ENCODE results near the gene MS4A8.

The MS4A8 gene

DNA sequence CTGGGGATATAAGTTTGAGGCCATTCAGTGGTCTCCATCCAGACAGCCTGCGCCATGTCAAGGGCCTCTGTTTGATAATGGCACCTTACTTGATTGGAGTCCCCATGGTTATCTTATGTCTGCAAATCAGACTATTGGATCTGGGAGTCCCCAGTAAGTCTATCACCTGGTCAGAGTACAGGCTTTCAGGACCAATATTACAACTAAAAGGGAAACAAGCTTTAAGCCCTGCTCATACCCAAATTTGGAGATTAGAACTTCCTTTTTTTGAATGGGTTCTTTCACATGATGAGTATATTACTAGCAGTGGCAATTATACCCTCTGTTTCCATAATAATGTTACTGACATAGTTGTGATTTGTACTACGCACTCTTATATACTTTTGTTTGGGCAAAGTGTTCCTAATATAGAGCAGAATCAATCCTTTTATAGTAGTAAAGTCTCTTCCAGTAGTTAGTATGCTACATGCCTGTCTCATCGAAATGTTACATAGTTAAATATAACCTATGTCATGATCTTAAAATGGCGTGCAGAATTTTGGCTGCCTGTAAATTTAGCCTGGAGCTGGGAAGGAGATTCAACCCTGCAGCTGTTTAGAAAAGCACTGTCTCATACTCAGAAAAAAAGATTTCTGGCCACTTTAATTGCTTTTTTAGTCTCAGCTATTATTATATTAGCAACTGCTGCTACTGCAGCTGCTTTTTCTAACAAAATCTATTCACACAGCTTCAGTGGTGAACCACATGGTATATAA lies 62.2 kb downstream of the MS4A8 start:
- no peak overlapping the region for H3K4me3 Mint-ChIP-seq
- H3K4me1 Mint-ChIP-seq: peaks cover 16% of the 10 kb centered on the region
- no peak overlapping the region for H3K27ac Mint-ChIP-seq
- H3K9me3 Mint-ChIP-seq: peaks cover 9% of the 10 kb centered on the region
- TF ChIP-seq, protein P1, sequence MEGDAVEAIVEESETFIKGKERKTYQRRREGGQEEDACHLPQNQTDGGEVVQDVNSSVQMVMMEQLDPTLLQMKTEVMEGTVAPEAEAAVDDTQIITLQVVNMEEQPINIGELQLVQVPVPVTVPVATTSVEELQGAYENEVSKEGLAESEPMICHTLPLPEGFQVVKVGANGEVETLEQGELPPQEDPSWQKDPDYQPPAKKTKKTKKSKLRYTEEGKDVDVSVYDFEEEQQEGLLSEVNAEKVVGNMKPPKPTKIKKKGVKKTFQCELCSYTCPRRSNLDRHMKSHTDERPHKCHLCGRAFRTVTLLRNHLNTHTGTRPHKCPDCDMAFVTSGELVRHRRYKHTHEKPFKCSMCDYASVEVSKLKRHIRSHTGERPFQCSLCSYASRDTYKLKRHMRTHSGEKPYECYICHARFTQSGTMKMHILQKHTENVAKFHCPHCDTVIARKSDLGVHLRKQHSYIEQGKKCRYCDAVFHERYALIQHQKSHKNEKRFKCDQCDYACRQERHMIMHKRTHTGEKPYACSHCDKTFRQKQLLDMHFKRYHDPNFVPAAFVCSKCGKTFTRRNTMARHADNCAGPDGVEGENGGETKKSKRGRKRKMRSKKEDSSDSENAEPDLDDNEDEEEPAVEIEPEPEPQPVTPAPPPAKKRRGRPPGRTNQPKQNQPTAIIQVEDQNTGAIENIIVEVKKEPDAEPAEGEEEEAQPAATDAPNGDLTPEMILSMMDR (IDR thresholded peaks at IDR 0.05): no peak
- H3K27me3 Mint-ChIP-seq (ENCODE audit: low read depth, poor library complexity): peaks cover 28% of the 10 kb centered on the region
- no peaks in the 10 kb centered on the region for H3K36me3 Mint-ChIP-seq (ENCODE audit: low read depth)
- no peak for DNase-seq

- TF ChIP-seq, protein P1 (IDR thresholded peaks at IDR 0.05): peak; percentile 50
- peaks cover 23% of the 10 kb centered on the region for H3K27me3 Mint-ChIP-seq (ENCODE audit: low read depth, poor library complexity)
- H3K4me1 Mint-ChIP-seq: peaks cover 20% of the 10 kb centered on the region
- DNase-seq: no peak
- no peaks in the 10 kb centered on the region for H3K36me3 Mint-ChIP-seq (ENCODE audit: low read depth)
- H3K9me3 Mint-ChIP-seq: no peaks in the 10 kb centered on the region
- no peak overlapping the region for H3K27ac Mint-ChIP-seq
- no peak overlapping the region for H3K4me3 Mint-ChIP-seq
These were observed 63.7 kb downstream of the MS4A8 start for GRCh38 chr11:60762851-60763691.

DNA sequence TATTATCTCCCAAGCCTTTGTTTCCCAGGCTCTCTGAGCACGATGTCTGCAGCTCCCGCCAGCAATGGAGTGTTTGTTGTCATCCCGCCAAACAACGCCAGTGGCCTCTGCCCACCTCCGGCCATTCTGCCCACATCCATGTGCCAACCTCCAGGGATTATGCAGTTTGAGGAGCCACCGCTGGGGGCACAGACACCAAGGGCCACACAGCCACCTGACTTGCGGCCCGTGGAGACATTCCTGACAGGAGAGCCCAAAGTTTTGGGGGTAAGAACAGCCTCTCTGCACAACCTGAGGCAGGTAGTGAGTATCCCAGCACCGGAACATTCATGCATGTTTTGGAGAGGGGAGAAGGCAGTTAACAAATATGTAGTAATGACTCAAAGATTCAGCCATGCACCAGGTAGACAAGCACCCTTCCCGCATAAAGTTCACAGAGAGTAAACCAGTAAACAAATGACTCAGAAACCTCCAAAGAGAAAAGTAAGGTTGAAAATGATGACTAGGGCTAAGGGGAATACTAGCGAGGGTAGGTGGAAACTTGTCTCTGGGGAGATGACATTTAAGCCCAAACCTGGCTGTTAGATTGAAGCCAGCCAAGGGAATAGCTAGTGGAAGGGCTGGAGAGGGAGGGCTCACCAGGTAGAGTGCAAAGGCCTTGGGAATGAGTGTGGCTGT lies 64.4 kb downstream of the MS4A8 start:
- no peaks in the 10 kb centered on the region for H3K9me3 Mint-ChIP-seq
- H3K4me3 Mint-ChIP-seq: no peak overlapping the region
- H3K27ac Mint-ChIP-seq: no peak overlapping the region
- peaks cover 20% of the 10 kb centered on the region for H3K4me1 Mint-ChIP-seq
- peaks cover 26% of the 10 kb centered on the region for H3K27me3 Mint-ChIP-seq (ENCODE audit: low read depth, poor library complexity)
- TF ChIP-seq, protein P1 (IDR thresholded peaks at IDR 0.05): no peak
- no peak for DNase-seq
- no peaks in the 10 kb centered on the region for H3K36me3 Mint-ChIP-seq (ENCODE audit: low read depth)

DNA sequence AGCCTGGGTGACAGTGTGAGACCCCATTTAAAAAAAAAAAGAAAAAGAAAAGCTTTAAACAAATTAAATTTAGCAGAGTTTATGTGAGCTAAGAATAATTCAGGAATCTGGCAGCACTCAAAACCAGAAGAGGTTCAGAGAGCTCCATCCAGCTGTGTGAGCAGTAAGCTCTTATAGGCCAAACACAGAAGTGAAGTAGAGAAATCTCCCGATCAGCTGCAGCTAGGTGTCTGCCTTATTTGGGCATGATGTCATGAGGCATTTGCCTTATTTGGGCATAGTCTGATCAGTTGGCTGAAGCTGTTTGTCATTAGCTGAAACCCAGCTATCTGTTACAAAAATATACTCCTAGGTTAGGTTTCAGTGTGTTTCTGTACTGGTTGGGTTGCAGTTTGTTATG lies 65.5 kb downstream of the MS4A8 start:
- H3K4me3 Mint-ChIP-seq: no peak overlapping the region
- peaks cover 20% of the 10 kb centered on the region for H3K4me1 Mint-ChIP-seq
- H3K27ac Mint-ChIP-seq: no peak overlapping the region
- TF ChIP-seq, protein P1 (IDR thresholded peaks at IDR 0.05): no peak
- no peaks in the 10 kb centered on the region for H3K36me3 Mint-ChIP-seq (ENCODE audit: low read depth)
- H3K27me3 Mint-ChIP-seq (ENCODE audit: low read depth, poor library complexity): peaks cover 20% of the 10 kb centered on the region
- no peaks in the 10 kb centered on the region for H3K9me3 Mint-ChIP-seq
- no peak for DNase-seq

DNA sequence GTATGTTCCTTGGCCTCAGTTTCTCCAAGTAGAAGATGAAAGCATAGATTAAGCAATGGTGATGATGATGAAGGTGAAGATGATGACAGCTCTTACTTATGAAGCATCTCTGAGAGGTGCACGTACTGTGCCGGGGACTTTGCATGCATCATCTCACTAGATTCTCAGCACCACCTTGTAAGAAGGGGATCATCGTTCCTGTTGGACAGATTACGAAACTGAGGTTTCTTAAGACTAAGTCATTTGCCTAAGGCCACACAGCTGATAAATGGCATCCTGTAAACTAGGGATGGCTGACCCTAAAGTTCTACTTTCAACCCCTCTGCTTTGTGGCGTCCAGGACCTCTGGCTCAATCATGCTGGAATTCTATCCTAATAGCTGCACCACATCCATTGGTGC lies 65.9 kb downstream of the MS4A8 start:
- Mint-ChIP-seq H3K27ac (no peak overlapping the region), H3K4me3 (no peak overlapping the region), H3K9me3 (no peaks in the 10 kb centered on the region), H3K36me3 (ENCODE audit: low read depth) (no peaks in the 10 kb centered on the region), H3K27me3 (ENCODE audit: low read depth, poor library complexity) (peaks cover 17% of the 10 kb centered on the region), H3K4me1 (peaks cover 20% of the 10 kb centered on the region)
- TF ChIP-seq, protein P1 (IDR thresholded peaks at IDR 0.05): no peak
- DNase-seq: no peak

All from nephron progenitor cell (in vitro differentiated cells).